Mucosa of stomach (tissue), 1 donor: ENCODE results near the gene ATG7.
"Not testable (repeated sequence)": the region's sequence is repeated elsewhere in the genome, so short reads cannot be mapped to it uniquely, and the experiment has no call there.

Experiments
- H3K27me3 ChIP-seq: one replicate; pipeline ENCODE4 v1.7.0; 2013; ENCODE audit warnings: mild to moderate bottlenecking, low read length; ENCODE audit not compliant: control insufficient read depth, insufficient read depth
- H3K36me3 ChIP-seq: one replicate; pipeline ENCODE4 v1.7.0; 2013; ENCODE audit warnings: low read length; ENCODE audit not compliant: control insufficient read depth, insufficient read depth
- H3K4me1 ChIP-seq: one replicate; pipeline ENCODE4 v1.7.0; 2013; ENCODE audit warnings: mild to moderate bottlenecking, low read length; ENCODE audit not compliant: control insufficient read depth, insufficient read depth
- H3K4me3 ChIP-seq: one replicate; pipeline ENCODE4 v1.7.0; 2013; ENCODE audit warnings: low read length
- H3K9ac ChIP-seq: one replicate; pipeline ENCODE4 v1.7.0; 2013; ENCODE audit warnings: mild to moderate bottlenecking, low read length, moderate library complexity
- H3K9me3 ChIP-seq: one replicate; pipeline ENCODE4 v1.7.0; 2013; ENCODE audit warnings: mild to moderate bottlenecking, low read length, moderate library complexity; ENCODE audit not compliant: control insufficient read depth
- donor health status: Pancreatic carcinoma.

ATG7 gene

DNA sequence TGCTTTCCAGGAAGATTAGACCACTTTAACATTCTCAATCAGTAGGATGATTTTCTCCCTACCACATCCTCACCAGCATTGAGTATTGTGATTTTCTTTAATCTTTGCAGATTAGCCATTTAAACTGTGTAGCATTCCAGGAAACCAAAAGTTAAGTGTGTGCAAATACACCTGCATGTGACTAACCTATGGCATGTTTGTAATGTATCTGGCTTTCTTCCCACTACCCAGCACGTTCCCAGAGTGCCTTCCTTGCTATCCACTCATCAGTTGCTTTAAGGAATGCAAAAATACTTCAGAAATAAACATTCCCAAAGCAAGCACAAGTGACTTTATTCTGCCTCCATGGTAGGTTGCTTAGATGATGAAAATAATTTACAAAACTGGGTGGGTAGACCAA is 74.2 kb downstream of the ATG7 start:
- no peaks in the 10 kb centered on the region for H3K4me1 ChIP-seq
- H3K4me3 ChIP-seq: no peak overlapping the region
- H3K9ac ChIP-seq: no peak overlapping the region
- H3K27me3 ChIP-seq: no peaks in the 10 kb centered on the region
- no peaks in the 10 kb centered on the region for H3K36me3 ChIP-seq
- H3K9me3 ChIP-seq: no peaks in the 10 kb centered on the region

DNA sequence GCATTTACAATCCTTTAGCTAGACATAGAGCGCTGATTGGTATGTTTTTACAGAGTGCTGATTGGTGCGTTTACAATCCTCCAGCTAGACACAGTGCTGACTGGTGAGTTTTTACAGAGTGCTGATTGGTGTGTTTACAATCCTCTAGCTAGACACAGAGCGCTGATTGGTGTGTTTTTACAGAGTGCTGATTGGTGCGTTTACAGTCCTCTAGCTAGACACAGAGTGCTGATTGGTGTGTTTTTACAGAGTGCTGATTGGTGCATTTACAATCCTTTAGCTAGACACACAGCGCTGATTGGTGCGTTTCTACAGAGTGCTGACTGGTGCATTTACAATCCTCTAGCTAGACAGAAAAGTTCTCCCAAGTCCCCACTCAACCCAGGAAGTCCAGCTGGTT is 76.7 kb downstream of the ATG7 start:
- H3K36me3 ChIP-seq, H3K4me3 ChIP-seq, H3K9me3 ChIP-seq, H3K9ac ChIP-seq, H3K4me1 ChIP-seq, H3K27me3 ChIP-seq: not testable (repeated sequence)

DNA sequence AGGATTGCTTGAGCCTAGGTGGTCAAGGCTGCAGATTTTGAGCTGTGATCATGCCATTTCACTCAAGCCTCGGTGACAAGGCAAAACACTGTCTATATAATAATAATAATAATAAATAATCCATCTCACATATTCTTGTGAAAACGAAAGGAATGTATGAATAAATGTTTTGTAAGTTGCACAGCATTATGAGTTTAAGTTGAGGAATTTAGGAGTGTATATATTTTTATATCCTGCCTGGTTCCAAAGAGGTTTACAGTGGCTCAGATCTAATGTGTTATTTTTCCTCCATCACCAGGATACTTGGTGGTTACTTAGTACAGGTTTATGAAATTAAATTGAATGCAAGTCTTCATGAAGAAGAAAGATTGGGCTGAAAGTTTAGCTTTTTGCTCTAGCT is 77.2 kb downstream of the ATG7 start:
- Histone ChIP-seq H3K4me3 (no peak overlapping the region), H3K4me1 (no peaks in the 10 kb centered on the region), H3K9ac (no peak overlapping the region), H3K9me3 (no peaks in the 10 kb centered on the region), H3K36me3 (no peaks in the 10 kb centered on the region), H3K27me3 (no peaks in the 10 kb centered on the region)

DNA sequence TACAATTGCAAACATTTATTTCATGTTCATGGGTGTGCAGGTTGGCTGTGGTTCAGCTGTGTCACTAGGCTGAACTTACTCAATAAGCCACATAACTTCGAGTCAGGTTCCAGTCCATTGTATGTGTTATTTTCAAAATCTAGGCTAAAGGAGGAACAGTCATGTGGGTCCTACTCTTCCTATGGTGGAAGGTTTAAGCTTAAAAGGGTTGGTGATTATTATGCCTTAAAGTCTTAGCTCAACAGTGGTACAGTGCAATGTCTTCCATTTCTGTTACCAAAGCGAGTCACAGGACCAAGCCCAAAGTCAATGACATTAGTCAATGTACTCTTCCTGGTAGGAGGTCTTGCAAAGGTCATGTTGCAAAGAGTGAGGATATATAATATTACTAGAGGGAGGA is 78.2 kb downstream of the ATG7 start:
- no peak overlapping the region for H3K4me3 ChIP-seq
- H3K27me3 ChIP-seq: no peaks in the 10 kb centered on the region
- H3K4me1 ChIP-seq: no peaks in the 10 kb centered on the region
- no peaks in the 10 kb centered on the region for H3K36me3 ChIP-seq
- H3K9ac ChIP-seq: no peak overlapping the region
- H3K9me3 ChIP-seq: no peaks in the 10 kb centered on the region

DNA sequence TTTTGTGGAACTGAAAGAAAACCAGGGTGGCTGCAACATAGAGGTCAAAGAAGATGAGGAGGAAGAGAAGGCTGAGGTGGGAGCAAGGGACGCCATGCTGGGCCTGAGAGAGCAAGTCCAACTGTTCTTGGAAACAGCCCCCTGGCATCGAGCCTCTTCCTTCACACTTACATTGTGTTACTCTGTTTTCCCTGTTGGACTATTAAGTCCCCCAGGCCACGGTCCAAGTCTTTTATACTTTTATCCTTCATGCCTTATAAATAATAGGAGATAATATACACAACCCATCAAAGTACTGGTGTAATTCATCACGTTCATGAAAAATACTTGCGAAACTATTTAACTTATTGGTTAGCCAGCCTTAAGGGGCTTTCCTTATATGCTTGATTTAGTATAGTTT is 79.3 kb downstream of the ATG7 start:
- Histone ChIP-seq H3K4me1 (no peaks in the 10 kb centered on the region), H3K9ac (no peak overlapping the region), H3K27me3 (no peaks in the 10 kb centered on the region), H3K4me3 (no peak overlapping the region), H3K9me3 (no peaks in the 10 kb centered on the region), H3K36me3 (no peaks in the 10 kb centered on the region)

DNA sequence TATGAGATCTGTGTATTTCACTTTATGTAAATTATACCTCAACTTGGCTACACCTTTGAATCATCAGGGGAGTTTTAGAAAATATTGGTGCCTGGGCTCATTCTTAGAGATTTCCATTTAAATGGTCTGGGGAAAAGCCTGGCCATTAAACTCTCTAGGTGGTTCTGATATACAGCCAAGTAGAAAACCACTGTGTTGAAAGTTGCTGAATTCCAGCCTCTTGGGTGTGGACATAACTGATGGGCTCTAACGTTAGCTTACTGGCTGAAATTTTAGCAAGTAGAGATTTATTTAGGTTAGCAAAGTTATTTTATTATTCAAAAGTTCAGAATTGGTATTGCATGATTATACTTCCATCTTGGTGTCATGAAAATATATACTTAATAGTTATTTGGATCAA is 84.1 kb downstream of the ATG7 start:
- Histone ChIP-seq H3K36me3 (no peaks in the 10 kb centered on the region), H3K4me3 (no peak overlapping the region), H3K4me1 (no peaks in the 10 kb centered on the region), H3K9me3 (no peaks in the 10 kb centered on the region), H3K27me3 (no peaks in the 10 kb centered on the region), H3K9ac (no peak overlapping the region)

DNA sequence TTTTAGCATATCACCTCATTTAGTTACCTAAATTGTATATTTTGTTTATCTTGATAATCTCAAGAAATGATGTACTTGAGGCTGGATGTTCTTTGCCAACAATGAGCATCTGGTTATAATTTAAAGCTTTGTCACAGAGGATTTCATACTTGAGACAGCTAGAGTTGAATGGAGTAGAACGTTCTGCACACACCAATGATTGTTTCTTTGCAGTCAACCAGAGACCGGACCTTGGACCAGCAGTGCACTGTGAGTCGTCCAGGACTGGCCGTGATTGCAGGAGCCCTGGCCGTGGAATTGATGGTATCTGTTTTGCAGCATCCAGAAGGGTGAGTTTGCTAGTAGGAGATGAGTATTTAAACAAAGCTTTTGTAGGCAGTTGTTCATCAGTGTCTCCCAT is 90.4 kb downstream of the ATG7 start:
- Histone ChIP-seq H3K27me3 (no peaks in the 10 kb centered on the region), H3K4me3 (no peak overlapping the region), H3K9ac (no peak overlapping the region), H3K36me3 (no peaks in the 10 kb centered on the region), H3K4me1 (peaks cover 13% of the 10 kb centered on the region), H3K9me3 (no peaks in the 10 kb centered on the region)

DNA sequence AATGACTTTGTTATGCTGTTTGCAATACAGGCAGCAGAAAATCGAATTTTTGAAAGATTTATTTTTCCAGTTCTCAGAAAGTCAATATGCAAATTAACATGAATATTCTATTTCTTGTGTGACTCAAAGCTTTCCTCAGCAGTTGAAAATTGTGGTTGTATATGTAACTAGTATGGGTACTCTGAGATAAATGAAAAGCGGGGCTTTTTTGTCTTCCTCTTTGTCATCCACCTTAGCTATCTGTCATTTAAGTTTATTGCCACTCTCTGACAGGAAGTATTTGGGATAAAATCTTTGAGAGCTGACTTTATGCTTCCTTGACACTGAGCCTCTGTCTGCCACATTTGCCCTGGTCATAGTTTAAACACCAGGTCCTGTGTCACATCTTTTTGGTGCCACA is 91.5 kb downstream of the ATG7 start:
- Histone ChIP-seq H3K4me1 (peaks cover 16% of the 10 kb centered on the region), H3K9me3 (no peaks in the 10 kb centered on the region), H3K9ac (no peak overlapping the region), H3K4me3 (no peak overlapping the region), H3K27me3 (no peaks in the 10 kb centered on the region), H3K36me3 (no peaks in the 10 kb centered on the region)

DNA sequence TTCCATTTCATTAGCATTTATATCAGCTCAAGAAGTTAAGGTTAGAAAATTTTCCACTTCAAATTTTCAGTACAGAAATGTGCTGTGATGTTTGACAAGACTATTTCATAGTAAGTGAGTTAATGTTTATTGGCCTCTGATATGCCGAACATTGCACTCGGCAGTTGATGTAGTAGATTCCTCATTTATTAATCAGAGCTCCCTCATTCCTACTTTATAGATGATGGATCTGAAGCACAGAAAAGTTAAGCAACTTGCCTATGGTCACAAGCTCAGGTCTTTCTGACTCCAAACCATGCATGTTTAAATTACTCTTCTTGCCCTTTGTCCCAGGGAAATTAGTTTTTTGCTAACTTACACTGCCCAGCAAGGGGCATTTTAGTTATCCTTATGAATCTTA is 92.0 kb downstream of the ATG7 start:
- no peaks in the 10 kb centered on the region for H3K36me3 ChIP-seq
- no peaks in the 10 kb centered on the region for H3K27me3 ChIP-seq
- peaks cover 16% of the 10 kb centered on the region for H3K4me1 ChIP-seq
- H3K9me3 ChIP-seq: no peaks in the 10 kb centered on the region
- H3K9ac ChIP-seq: no peak overlapping the region
- no peak overlapping the region for H3K4me3 ChIP-seq

DNA sequence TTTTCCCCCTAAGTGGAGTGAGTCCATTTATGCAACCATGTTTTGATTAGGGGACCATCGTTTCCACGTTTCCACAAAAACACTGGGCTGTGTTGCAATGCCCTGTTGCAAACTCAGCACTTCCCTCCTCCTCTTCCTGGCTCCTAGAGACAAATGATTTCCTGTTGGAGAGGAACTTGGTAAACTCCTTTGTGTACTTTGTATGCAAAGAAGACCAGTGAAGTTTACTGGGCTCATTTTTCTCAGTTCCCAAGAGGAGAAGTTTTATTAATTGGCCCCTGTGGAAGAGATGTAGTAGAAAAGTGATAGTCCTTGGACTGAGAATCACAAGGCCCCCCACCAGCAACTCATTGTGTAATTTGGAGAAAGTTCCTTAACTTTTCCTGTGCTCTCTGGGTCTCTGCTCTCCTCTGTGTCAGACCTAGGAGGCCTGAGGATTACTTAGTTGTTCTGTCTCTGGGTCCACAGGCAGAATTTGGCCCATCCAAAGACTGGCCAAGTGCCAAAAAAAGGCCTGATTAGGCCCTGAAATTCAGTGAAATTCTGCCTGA is 95.0 kb downstream of the ATG7 start:
- H3K9me3 ChIP-seq: no peaks in the 10 kb centered on the region
- no peaks in the 10 kb centered on the region for H3K27me3 ChIP-seq
- H3K36me3 ChIP-seq: no peaks in the 10 kb centered on the region
- peak overlapping the region; percentile 22 for H3K9ac ChIP-seq
- H3K4me3 ChIP-seq: no peak overlapping the region
- peaks cover 16% of the 10 kb centered on the region for H3K4me1 ChIP-seq

DNA sequence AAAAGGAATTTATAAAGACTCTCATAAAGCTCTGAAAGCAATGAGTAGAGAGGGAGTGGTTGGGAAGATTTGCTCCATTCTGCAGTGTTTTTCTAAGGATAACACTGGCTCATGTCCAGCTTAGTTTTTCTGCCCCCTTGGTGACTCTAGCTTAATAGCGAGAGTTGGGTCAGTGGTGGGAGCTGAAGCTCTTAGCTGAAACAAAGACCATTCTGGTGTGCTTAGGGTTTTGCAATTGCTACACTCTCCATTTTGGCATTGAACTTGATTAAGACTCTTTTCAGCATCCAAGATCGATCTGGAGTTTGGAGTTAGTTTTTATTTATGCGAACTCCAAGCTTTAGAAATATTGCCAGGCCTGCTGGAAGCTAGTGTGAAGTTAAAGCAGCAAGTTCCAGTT is 98.0 kb downstream of the ATG7 start:
- no peak overlapping the region for H3K9ac ChIP-seq
- no peaks in the 10 kb centered on the region for H3K9me3 ChIP-seq
- H3K4me3 ChIP-seq: no peak overlapping the region
- H3K36me3 ChIP-seq: no peaks in the 10 kb centered on the region
- peaks cover 16% of the 10 kb centered on the region for H3K4me1 ChIP-seq
- H3K27me3 ChIP-seq: no peaks in the 10 kb centered on the region

DNA sequence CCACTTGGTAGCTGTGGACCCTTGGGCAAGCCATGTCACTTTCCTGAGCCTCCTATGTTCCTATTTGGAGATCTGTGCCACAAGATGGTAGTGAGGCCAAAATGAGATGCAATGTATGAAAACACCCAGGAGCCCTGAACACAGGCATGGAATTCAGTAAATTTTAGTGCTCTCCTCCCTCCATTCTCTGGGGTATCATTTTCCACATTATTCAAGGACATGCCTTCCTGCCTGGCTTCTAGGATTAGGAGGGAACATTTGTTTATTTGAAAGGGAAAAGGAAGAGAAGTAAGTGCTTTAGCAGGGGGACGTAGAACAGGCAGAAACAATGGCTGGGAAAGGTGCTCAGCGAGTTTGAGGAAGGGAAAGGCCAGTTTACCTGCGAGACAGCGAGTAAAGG is 98.8 kb downstream of the ATG7 start:
- H3K4me1 ChIP-seq: peaks cover 16% of the 10 kb centered on the region
- H3K9ac ChIP-seq: no peak overlapping the region
- H3K4me3 ChIP-seq: no peak overlapping the region
- H3K36me3 ChIP-seq: no peaks in the 10 kb centered on the region
- H3K27me3 ChIP-seq: no peaks in the 10 kb centered on the region
- no peaks in the 10 kb centered on the region for H3K9me3 ChIP-seq

DNA sequence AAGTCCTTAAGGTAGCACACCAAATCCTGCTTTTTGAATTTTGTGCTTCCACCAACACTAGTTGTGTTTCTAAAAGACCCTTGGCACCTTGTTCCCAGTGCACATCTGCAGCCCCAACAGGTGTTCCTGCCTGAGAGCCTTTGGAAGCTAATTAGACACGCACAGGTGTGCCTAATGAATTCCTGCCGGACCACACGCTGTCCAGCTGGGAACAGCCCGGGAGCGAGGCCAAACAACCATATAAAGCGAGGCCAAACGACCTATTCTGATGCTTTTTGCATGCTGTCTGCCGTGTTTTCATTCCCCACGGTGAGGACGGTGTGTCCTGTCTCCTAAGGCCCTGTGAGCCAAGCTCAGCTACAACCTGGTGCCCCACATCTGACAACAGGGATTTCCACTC is 99.5 kb downstream of the ATG7 start:
- H3K4me3 ChIP-seq: no peak overlapping the region
- no peaks in the 10 kb centered on the region for H3K36me3 ChIP-seq
- H3K4me1 ChIP-seq: peaks cover 11% of the 10 kb centered on the region
- no peak overlapping the region for H3K9ac ChIP-seq
- no peaks in the 10 kb centered on the region for H3K9me3 ChIP-seq
- no peaks in the 10 kb centered on the region for H3K27me3 ChIP-seq
